Fibroblast of pulmonary artery (primary cell): ENCODE results near the gene SMTNL2.

Experiments
- DNase-seq: peaks from one replicate; pipeline ENCODE4 v3.0.0-alpha.2; 2010; ENCODE audit warnings: low read depth
- H3K4me3 ChIP-seq: replicated peaks from 2 replicates; pipeline ENCODE4 v1.5.1; 2011; ENCODE audit warnings: low read depth, mild to moderate bottlenecking, control low read depth, low read length, moderate library complexity
- TF ChIP-seq, protein P1 (sequence below): IDR thresholded peaks from 2 replicates; pipeline ENCODE4 v1.5.1; 2011; ENCODE audit warnings: mild to moderate bottlenecking, control low read depth, low read length, inconsistent platforms; ENCODE audit errors: missing control alignments

Gene SMTNL2

DNA sequence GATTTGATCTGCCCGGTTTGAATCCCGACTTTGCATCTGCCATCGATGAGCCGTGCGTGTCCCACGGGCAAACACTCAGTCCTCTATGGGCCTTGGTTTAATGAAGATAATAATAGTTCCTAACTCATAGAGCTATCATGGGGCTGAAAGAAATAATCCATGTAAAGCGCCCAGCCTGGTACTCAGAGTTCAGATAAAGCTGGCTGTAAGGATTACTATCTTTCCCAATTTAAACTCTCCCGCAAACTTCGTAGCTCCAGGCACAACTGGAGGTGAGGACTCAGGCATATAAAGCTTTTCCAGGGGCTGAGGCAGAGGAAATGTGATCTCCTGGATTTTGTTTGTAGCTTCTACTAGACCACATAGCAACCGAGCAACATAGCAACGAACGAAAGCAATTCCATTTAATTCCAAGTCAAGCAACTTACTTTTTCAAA lies 40.9 kb downstream of the SMTNL2 start:
- H3K4me3 ChIP-seq: no peak overlapping the region
- TF ChIP-seq, protein P1, sequence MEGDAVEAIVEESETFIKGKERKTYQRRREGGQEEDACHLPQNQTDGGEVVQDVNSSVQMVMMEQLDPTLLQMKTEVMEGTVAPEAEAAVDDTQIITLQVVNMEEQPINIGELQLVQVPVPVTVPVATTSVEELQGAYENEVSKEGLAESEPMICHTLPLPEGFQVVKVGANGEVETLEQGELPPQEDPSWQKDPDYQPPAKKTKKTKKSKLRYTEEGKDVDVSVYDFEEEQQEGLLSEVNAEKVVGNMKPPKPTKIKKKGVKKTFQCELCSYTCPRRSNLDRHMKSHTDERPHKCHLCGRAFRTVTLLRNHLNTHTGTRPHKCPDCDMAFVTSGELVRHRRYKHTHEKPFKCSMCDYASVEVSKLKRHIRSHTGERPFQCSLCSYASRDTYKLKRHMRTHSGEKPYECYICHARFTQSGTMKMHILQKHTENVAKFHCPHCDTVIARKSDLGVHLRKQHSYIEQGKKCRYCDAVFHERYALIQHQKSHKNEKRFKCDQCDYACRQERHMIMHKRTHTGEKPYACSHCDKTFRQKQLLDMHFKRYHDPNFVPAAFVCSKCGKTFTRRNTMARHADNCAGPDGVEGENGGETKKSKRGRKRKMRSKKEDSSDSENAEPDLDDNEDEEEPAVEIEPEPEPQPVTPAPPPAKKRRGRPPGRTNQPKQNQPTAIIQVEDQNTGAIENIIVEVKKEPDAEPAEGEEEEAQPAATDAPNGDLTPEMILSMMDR: no peak
- peak; percentile 26 for DNase-seq

DNA sequence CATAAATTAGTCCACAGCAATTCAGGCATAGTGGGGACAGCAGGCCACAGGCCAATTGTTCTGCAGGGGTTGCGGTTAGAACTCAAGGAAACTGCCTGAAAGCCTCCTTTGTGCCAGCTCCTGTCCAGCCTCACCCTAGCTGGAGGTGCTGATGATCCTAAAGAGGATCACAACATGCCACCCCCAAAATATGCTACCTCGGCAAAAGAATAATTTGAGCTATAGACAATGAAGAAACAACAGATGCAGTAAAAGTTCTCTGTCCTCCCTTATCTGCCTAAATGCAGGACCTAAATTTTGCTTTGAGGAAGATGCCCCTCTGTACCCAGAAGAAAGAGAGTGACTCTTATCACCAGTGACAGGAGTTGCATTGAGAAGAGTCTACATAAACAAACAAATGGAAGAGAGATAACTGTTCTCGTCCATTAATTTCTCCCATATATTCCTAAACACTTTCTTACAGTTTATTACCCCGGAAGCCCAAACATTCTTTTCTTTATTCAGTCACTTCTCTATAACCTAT lies 42.5 kb downstream of the SMTNL2 start:
- H3K4me3 ChIP-seq: no peak overlapping the region
- TF ChIP-seq, protein P1: no peak
- no peak for DNase-seq

GRCh38 chr17:4631431-4631830 lies 47.1 kb downstream of the SMTNL2 start:
- TF ChIP-seq, protein P1: no peak

GRCh38 chr17:4631836-4632580 lies 47.7 kb downstream of the SMTNL2 start:
- no peak overlapping the region for H3K4me3 ChIP-seq
- DNase-seq: no peak
- TF ChIP-seq, protein P1: no peak

More at GRCh38 chr17:4631431-4631830, 47.1 kb downstream of the SMTNL2 start:
- no peak overlapping the region for H3K4me3 ChIP-seq
- DNase-seq: no peak

- no peak for DNase-seq
- H3K4me3 ChIP-seq: no peak overlapping the region
- TF ChIP-seq, protein P1: no peak
These were observed 48.2 kb downstream of the SMTNL2 start for GRCh38 chr17:4632581-4632920.

DNA sequence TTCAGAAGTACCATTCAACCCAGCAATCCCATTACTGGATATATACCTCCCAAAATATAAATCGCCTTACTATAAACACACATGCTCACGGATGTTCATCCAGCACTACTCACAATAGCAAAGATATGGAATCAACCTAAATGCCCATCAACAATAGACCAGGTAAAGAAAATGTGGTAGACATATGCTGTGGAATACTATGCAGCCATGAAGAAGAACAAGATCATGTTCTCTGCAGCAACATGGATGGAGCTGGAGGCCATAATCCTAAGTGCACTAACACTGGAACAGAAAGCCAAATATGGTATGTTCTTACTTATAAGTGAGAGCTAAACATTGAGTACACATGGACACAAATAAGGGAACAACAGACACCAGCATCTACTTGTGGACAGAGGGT lies 49.3 kb downstream of the SMTNL2 start:
- TF ChIP-seq, protein P1: no peak
- no peak for DNase-seq
- no peak overlapping the region for H3K4me3 ChIP-seq

- TF ChIP-seq, protein P1: no peak
- DNase-seq: no peak
These were observed 50.6 kb downstream of the SMTNL2 start for GRCh38 chr17:4634976-4635375.

More at GRCh38 chr17:4634976-4635375, 50.6 kb downstream of the SMTNL2 start:
- H3K4me3 ChIP-seq: no peak overlapping the region
